GM21737 (cell line): ENCODE data around the gene FAM216B.
"Not testable (repeated sequence)": the region's sequence is repeated elsewhere in the genome, so short reads cannot be mapped to it uniquely, and the experiment has no call there.

ENCODE experiments used
- ATAC-seq: cut with Tn5 transposase; IDR thresholded peaks from one replicate; pipeline ENCODE4 v1.9.1; 2021; ENCODE audit warnings: mild to moderate bottlenecking, moderate library complexity; ENCODE audit not compliant: unreplicated experiment

Gene FAM216B

DNA sequence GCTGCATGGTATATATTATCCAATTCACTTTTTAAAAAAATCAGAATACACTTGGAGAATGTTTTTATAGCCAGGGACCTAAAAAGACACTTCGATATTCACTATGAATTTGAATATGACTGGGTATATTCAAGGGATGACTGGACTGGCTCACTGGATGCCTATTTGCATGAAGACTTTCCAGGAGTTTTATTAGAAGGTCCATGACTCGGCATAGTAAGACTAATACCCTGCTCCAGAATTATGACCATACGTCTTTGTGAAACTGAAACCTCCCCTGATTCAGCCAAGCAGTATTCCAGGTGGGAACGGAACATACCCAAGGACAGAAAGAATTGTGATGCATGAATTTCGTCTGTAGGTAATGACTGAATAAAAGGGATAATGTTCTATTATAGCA lies 3.9 kb upstream of the FAM216B start:
- ATAC-seq, result no peak

DNA sequence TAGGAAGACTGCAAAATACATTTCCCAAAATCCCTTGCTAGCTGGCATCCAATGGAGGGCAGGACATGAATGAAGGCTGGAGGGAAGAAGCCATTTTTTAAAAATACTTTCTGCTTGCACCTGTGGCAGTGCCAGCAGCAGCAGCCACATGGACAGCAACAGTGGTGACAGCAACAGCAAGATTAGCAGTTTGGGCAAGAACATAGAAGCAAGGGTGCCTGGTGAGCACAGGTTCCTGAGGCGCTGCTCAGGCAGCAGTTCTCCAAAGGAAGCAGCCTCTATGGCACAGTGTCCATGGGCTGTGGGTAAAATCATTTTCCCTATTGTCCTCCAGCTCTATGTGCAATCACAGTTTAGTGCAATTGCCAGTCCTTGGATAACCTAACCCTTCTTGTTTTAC lies 1.3 kb upstream of the FAM216B start:
- ATAC-seq, result no peak

DNA sequence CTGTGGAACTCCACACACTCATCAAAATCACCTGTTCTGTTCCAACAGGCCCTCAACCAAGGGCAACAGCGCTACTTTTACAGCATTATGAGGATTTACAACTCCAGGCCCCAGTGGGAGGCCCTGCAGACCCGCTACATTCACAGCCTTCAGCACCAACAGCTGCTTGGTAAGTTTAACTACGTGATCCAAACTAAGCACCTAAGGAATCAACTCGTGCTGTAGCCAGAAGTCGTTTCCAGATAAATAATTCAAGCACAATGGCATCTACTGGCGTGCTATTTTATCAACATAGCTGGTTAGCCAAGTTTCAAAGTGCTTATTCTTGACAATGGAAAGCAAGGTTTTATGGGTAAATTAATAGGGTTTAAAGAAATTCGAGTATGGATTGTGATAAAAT lies 5.3 kb downstream of the FAM216B start:
- ATAC-seq, result no peak

GRCh38 chr13:42788601-42789000 lies 7.2 kb downstream of the FAM216B start:
- no peak for ATAC-seq

- no peak for ATAC-seq
Measured at GRCh38 chr13:42792154-42792553, 10.8 kb downstream of the FAM216B start.

GRCh38 chr13:42794577-42795275 lies 13.3 kb downstream of the FAM216B start:
- no peak for ATAC-seq

DNA sequence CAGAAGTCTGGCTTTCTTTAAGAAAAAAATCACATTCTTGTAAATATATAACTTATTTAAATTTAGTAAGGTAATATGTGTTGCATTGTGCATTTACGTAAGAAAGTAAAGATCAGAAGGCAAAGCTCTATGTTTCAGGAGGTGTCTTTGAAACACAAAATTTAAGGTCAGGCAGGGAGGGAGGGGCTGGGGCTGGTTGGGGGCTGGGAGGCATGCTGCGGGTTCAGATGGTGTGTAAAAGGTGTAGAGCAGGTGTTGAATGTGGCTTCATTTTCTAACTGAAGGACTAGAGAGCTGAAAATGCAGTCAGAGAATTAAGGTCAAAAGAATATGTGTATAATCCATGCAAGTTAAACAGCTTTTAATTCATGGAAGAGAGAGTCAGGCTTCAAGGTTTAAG lies 14.3 kb downstream of the FAM216B start:
- ATAC-seq, result no peak

- no peak for ATAC-seq
Measured at GRCh38 chr13:42796747-42797356, 15.5 kb downstream of the FAM216B start.

- ATAC-seq, result no peak
Measured at GRCh38 chr13:42798118-42798517, 16.7 kb downstream of the FAM216B start.

DNA sequence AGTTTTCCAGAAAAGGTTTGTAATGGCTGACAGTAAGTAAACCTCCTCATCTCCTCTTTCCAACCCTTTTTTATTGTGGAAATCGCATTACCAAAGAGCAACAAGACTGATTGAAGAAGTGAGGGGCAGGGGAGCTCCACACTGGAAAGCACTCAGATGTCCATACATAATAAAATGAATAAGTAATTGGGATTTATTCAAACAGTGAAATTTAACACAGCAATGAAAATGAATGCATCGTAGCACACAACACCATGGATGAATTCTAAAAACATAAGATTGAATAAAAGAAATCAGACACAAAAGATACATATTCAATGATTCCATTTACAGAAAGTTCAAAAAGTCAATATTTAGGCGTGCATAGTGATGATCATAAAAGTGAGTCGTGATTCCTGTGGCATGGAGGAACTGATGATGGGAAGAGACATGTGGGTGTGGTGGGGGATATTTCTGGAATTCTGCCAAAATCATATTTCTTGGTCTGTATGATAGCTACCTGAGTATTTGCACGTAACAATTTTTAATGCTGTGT lies 18.8 kb downstream of the FAM216B start:
- no peak for ATAC-seq

- ATAC-seq, result no peak
Measured at GRCh38 chr13:42803563-42804204, 22.3 kb downstream of the FAM216B start.

GRCh38 chr13:42804244-42804874 lies 23.0 kb downstream of the FAM216B start:
- ATAC-seq, result no peak

DNA sequence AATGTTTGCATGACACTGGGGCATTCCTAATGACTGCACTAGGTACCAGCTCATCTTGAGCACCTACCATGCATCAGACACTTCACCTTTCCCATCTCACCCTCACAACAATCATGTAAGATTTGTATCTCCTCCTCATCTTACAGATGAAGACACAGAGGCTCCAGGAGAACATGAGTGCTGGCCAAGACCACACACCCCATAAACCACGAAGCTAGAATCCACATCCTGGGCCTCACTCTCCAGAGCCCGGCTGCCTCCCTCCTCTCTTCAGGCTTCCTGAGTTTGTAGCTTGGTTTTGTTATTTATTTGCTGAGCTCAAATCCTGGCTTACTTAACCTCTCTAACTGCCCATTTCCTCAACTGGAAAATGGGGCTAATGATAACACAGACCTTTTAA lies 25.9 kb downstream of the FAM216B start:
- ATAC-seq, result no peak

- no peak for ATAC-seq
Measured at GRCh38 chr13:42807866-42808265, 26.5 kb downstream of the FAM216B start.

DNA sequence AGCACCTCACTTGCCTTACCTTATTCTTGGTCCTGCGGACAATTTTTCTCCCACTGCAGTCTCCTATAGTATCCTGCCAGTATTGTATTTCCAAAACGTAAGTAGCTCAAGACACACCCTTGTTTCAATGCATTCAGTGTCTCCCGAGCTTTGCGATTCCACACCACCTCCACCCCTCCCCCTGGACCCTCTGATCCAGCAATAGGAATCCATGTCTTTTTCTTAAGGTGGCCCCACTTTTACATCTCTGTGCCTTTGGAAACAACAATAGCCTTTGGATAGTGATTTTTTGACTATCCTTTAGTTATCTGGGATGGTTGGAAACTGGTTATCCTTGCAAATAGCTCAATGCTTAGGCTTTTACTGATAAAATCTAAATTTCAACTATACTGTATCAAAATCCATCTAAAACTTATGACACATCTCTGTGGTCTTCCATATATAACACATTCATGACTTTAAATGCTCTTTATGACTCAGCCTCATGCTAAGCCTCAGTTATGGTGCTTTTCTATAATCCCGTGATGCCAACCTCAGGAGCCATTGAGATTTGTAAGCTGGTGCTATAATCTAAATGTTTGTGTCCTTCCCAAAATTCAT lies 27.1 kb downstream of the FAM216B start:
- ATAC-seq, result no peak

- ATAC-seq, result no peak
Measured at GRCh38 chr13:42812316-42812715, 30.9 kb downstream of the FAM216B start.

GRCh38 chr13:42814868-42815267 lies 33.5 kb downstream of the FAM216B start:
- no peak for ATAC-seq

GRCh38 chr13:42815681-42816080 lies 34.3 kb downstream of the FAM216B start:
- ATAC-seq, result no peak

DNA sequence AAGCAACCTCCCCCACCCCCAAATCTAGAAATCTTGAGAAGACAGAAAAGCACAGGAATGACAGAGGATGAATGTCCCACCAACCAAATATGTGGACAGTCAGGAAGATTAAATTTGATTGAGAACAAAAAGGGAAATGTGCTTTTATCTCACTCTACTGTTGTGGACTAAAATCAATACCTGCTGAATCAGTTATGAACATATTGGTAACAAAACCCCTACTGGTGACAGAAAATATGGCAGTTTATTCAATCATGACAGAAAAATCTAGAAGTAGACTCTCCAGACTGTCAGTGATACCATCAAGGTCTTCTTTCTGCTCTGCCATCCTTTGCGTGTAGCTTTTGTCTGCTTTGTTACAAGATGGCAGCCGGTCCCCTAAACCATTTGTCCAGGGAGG lies 35.2 kb downstream of the FAM216B start:
- no peak for ATAC-seq

DNA sequence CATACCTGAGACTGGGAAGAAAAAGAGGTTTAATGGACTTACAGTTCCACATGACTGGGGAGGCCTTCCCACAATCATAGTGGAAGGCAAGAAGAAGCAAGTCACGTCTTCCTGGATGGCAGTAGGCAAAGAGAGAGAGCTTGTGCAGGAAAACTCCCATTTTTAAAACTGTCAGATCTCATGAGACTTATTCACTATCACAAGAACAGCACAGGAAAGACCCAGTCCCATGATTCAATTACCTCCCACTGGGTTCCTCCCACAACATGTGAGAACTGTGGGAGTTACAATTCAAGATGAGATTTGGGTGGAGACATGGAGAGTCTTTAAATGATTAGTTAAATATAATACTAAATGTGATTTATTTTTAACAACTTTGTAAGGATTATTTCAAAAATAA lies 38.3 kb downstream of the FAM216B start:
- ATAC-seq, result not testable (repeated sequence)

- no peak for ATAC-seq
Measured at GRCh38 chr13:42820451-42820850, 39.1 kb downstream of the FAM216B start.
